ENCODE results near the gene ASTL. TPM values are rescaled to one million over a fixed set of nuclear protein-coding genes. Genes with fewer than 3 reads are reported as not detected.

The ASTL gene
- total RNA-seq, 2 experiments from 2014 or later = 0.22 TPM; not detected in 1

- Mint-ChIP-seq H3K27ac (no peak overlapping the region), H3K4me3 (no peak overlapping the region), H3K9me3 (peaks cover 12% of the 10 kb centered on the region), H3K36me3 (ENCODE audit: low read depth) (peaks cover 2% of the 10 kb centered on the region), H3K27me3 (no peaks in the 10 kb centered on the region), H3K4me1 (no peaks in the 10 kb centered on the region)
- ChIA-PET CTCF (interaction anchor here (1.2 kb wide), 1 partner anchor 12 kb away, joined by 5 read pairs; the partner anchor contains the start of gene ADRA2B), POLR2A (no interaction called here)
- no peak for DNase-seq
Measured at GRCh38 chr2:96104487-96104861, 33.8 kb downstream of the ASTL start.

- peaks cover 12% of the 10 kb centered on the region for H3K9me3 Mint-ChIP-seq
- DNase-seq = no peak
Measured at GRCh38 chr2:96103761-96104486, 34.4 kb downstream of the ASTL start.

GRCh38 chr2:96103187-96103601, 35.1 kb downstream of the ASTL start:
- CTCF ChIA-PET = interaction anchor here (1.2 kb wide), 1 partner anchor 11 kb away, joined by 7 read pairs; no protein-coding TSS in a partner anchor
- H3K27ac Mint-ChIP-seq = no peak overlapping the region
- H3K27me3 Mint-ChIP-seq = no peaks in the 10 kb centered on the region
- H3K4me3 Mint-ChIP-seq = no peak overlapping the region
- no peaks in the 10 kb centered on the region for H3K4me1 Mint-ChIP-seq
- H3K36me3 Mint-ChIP-seq (ENCODE audit: low read depth) = peaks cover 2% of the 10 kb centered on the region
- POLR2A ChIA-PET = no interaction called here
- peaks cover 12% of the 10 kb centered on the region for H3K9me3 Mint-ChIP-seq
- DNase-seq = no peak

More at GRCh38 chr2:96103761-96104486, 34.4 kb downstream of the ASTL start:
- no peaks in the 10 kb centered on the region for H3K4me1 Mint-ChIP-seq
- H3K36me3 Mint-ChIP-seq (ENCODE audit: low read depth) = peaks cover 2% of the 10 kb centered on the region
- H3K4me3 Mint-ChIP-seq = no peak overlapping the region
- ChIA-PET POLR2A (no interaction called here), CTCF (interaction anchor here (1.2 kb wide), 1 partner anchor 13 kb away, joined by 5 read pairs; the partner anchor contains the start of gene ADRA2B)
- no peak overlapping the region for H3K27ac Mint-ChIP-seq
- H3K27me3 Mint-ChIP-seq = no peaks in the 10 kb centered on the region

- peaks cover 2% of the 10 kb centered on the region for H3K36me3 Mint-ChIP-seq (ENCODE audit: low read depth)
- H3K4me3 Mint-ChIP-seq = no peak overlapping the region
- ChIA-PET CTCF (interaction anchor here (1.0 to 1.2 kb wide), 3 partner anchors 11 to 81 kb away, joined by 3 to 7 read pairs (median 4); partner anchors contain the start of gene ADRA2B), POLR2A (no interaction called here)
- DNase-seq = no peak
- no peaks in the 10 kb centered on the region for H3K27me3 Mint-ChIP-seq
- peaks cover 12% of the 10 kb centered on the region for H3K9me3 Mint-ChIP-seq
- H3K27ac Mint-ChIP-seq = no peak overlapping the region
- H3K4me1 Mint-ChIP-seq = no peaks in the 10 kb centered on the region
Measured at GRCh38 chr2:96102596-96103186, 35.6 kb downstream of the ASTL start.

GRCh38 chr2:96100893-96101304, 37.4 kb downstream of the ASTL start:
- CTCF ChIA-PET = no interaction called here
- Mint-ChIP-seq H3K36me3 (ENCODE audit: low read depth) (peaks cover 2% of the 10 kb centered on the region), H3K27ac (no peak overlapping the region), H3K4me1 (no peaks in the 10 kb centered on the region), H3K4me3 (no peak overlapping the region), H3K27me3 (no peaks in the 10 kb centered on the region), H3K9me3 (peaks cover 12% of the 10 kb centered on the region)
- DNase-seq = no peak
- POLR2A ChIA-PET = no interaction called here

GRCh38 chr2:96099861-96100798, 38.2 kb downstream of the ASTL start:
- ChIA-PET CTCF (interaction anchor here (0.9 to 1.7 kb wide), 2 partner anchors 17 to 74 kb away, joined by 3 to 4 read pairs; no protein-coding TSS in a partner anchor), POLR2A (no interaction called here)
- H3K4me3 Mint-ChIP-seq = no peak overlapping the region
- H3K4me1 Mint-ChIP-seq = no peaks in the 10 kb centered on the region
- H3K36me3 Mint-ChIP-seq (ENCODE audit: low read depth) = peaks cover 1% of the 10 kb centered on the region
- peak; percentile 3 for DNase-seq
- H3K27ac Mint-ChIP-seq = no peak overlapping the region
- H3K27me3 Mint-ChIP-seq = peaks cover 3% of the 10 kb centered on the region
- H3K9me3 Mint-ChIP-seq = peaks cover 5% of the 10 kb centered on the region

- no peak overlapping the region for H3K27ac Mint-ChIP-seq
- H3K4me3 Mint-ChIP-seq = no peak overlapping the region
- H3K9me3 Mint-ChIP-seq = no peaks in the 10 kb centered on the region
- ChIA-PET POLR2A (no interaction called here), CTCF (interaction anchor here (1.5 to 2.0 kb wide), 3 partner anchors 10 to 75 kb away, joined by 4 read pairs; no protein-coding TSS in a partner anchor)
- DNase-seq = no peak
- no peaks in the 10 kb centered on the region for H3K4me1 Mint-ChIP-seq
- H3K36me3 Mint-ChIP-seq (ENCODE audit: low read depth) = no peaks in the 10 kb centered on the region
- peaks cover 8% of the 10 kb centered on the region for H3K27me3 Mint-ChIP-seq
Measured at GRCh38 chr2:96098900-96099590, 39.3 kb downstream of the ASTL start.

GRCh38 chr2:96097951-96098823, 40.1 kb downstream of the ASTL start:
- H3K27ac Mint-ChIP-seq = no peak overlapping the region
- peaks cover 14% of the 10 kb centered on the region for H3K27me3 Mint-ChIP-seq
- H3K9me3 Mint-ChIP-seq = no peaks in the 10 kb centered on the region
- H3K4me3 Mint-ChIP-seq = no peak overlapping the region
- no peaks in the 10 kb centered on the region for H3K36me3 Mint-ChIP-seq (ENCODE audit: low read depth)
- POLR2A ChIA-PET = no interaction called here
- no peaks in the 10 kb centered on the region for H3K4me1 Mint-ChIP-seq
- no peak for DNase-seq
- CTCF ChIA-PET = interaction anchor here (1.5 to 2.0 kb wide), 3 partner anchors 9 to 76 kb away, joined by 4 read pairs; no protein-coding TSS in a partner anchor

GRCh38 chr2:96097441-96097840, 40.9 kb downstream of the ASTL start:
- no peak for DNase-seq
- no peaks in the 10 kb centered on the region for H3K4me1 Mint-ChIP-seq
- peaks cover 14% of the 10 kb centered on the region for H3K27me3 Mint-ChIP-seq
- POLR2A ChIA-PET = no interaction called here
- CTCF ChIA-PET = interaction anchor here (2.0 kb wide), 1 partner anchor 11 kb away, joined by 4 read pairs; no protein-coding TSS in a partner anchor
- no peak overlapping the region for H3K27ac Mint-ChIP-seq
- no peaks in the 10 kb centered on the region for H3K9me3 Mint-ChIP-seq
- no peak overlapping the region for H3K4me3 Mint-ChIP-seq
- no peaks in the 10 kb centered on the region for H3K36me3 Mint-ChIP-seq (ENCODE audit: low read depth)

GRCh38 chr2:96095116-96095636, 43.1 kb downstream of the ASTL start:
- H3K36me3 Mint-ChIP-seq (ENCODE audit: low read depth) = no peaks in the 10 kb centered on the region
- H3K4me1 Mint-ChIP-seq = no peaks in the 10 kb centered on the region
- H3K27me3 Mint-ChIP-seq = peaks cover 14% of the 10 kb centered on the region
- CTCF ChIA-PET = no interaction called here
- DNase-seq = no peak
- H3K27ac Mint-ChIP-seq = no peak overlapping the region
- no peak overlapping the region for H3K4me3 Mint-ChIP-seq
- POLR2A ChIA-PET = no interaction called here
- no peaks in the 10 kb centered on the region for H3K9me3 Mint-ChIP-seq

- Mint-ChIP-seq H3K27me3 (peaks cover 14% of the 10 kb centered on the region), H3K4me1 (no peaks in the 10 kb centered on the region), H3K36me3 (ENCODE audit: low read depth) (no peaks in the 10 kb centered on the region), H3K9me3 (no peaks in the 10 kb centered on the region), H3K4me3 (no peak overlapping the region), H3K27ac (no peak overlapping the region)
- POLR2A ChIA-PET = no interaction called here
- CTCF ChIA-PET = interaction anchor here (1.6 to 1.8 kb wide), 2 partner anchors 23 to 101 kb away, joined by 4 to 5 read pairs; no protein-coding TSS in a partner anchor
- DNase-seq = no peak
Measured at GRCh38 chr2:96093528-96093927, 44.8 kb downstream of the ASTL start.
